HG02759 (cell line): ENCODE data around the gene RAB6A.

Source experiments
- ATAC-seq: cut with Tn5 transposase; IDR thresholded peaks from one replicate; pipeline ENCODE4 v1.9.1; 2021; ENCODE audit warnings: mild to moderate bottlenecking, moderate library complexity; ENCODE audit not compliant: unreplicated experiment

Gene RAB6A

DNA sequence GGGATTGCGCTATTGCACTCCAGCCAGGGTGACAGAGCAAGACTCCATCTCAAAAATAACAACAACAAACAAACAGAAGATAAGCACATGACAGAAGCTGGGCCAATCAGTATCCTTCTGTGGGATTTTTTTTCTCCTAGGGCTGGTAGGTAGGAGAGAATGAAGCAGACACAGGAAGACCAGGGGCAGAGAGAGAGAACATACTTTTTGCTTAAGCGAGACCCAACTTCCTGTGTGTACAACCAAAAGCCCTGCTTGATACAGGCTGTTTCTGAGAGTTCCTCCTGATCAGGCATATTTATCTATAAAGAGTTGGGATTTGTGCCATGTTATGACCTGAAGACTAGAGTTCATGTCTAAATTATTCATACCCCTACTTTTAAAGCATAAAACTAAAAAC is 126.9 kb downstream of the RAB6A start:
- no peak for ATAC-seq

DNA sequence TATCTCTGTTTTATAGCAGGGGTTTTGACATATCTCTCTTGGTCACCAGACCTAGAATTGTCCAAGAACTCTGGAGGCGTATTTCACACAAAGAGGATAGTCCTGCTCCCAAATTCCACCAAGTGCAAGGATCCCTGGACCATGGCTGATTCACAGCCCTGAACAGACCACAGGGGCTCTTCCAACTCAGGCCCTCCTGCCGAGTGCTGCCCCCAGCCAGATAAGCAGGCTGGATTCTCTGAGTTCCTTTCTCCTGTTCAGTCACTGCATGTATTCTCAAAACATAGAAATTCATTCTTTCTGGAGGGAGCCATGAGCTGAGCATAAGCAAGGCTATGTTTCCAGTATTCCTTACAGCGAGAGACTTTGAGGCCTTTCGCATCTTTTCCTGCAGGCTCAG is 127.9 kb downstream of the RAB6A start:
- ATAC-seq: no peak

DNA sequence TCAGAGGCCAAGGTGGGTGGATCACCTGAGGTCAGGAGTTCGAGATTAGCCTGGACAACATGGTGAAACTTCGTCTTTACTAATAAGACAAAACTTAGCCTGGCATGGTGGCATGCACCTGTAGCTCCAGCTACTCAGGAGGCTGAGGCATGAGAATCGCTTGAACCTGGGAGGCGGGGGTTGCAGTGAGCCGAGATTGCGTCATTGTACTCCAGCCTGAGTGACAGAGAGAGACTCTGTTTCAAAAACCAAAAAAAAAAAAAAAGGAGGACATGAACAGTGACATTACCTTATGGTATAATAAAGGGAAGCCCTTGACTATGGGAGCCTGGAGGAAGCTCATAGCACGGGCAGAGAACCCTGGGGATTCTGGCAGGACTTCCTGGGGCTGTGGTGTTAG is 131.0 kb downstream of the RAB6A start:
- no peak for ATAC-seq

DNA sequence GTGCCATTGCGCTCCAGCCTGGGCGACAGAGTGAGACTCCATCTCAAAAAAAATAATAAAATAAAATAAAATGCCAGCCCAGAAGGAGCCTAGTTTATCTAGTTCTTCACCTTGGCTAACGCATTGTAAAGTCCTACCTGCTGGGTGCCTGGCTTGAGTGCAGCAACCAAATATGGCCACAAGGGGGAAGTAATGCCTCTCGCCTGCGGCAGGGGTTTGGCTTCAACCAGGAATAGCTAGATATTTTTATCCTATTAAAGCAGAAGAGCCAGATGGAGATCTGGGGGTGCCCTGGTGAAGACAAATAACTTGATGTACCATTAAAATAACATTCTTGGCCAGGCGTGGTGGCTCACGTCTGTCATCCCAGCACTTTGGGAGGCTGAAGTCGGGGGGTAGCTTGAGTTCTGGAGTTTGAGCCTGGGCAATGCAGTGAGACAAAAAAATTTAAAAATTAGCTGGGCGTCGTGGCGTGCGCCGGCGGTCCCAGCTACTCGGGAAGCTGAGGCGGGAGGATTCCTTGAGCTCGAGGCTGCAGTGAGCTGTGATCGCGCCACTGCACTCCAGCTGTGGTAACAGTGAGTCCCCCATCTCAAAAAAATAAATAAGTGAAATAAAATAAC is 135.1 kb downstream of the RAB6A start:
- no peak for ATAC-seq
